Measurements from ENCODE around the gene CCBE1. TPM values are rescaled to one million over a fixed set of nuclear protein-coding genes. Genes with fewer than 3 reads are reported as not detected.

The CCBE1 gene
- total RNA-seq, 2 donors from 2014 or later = 1.6 to 1.8 TPM

DNA sequence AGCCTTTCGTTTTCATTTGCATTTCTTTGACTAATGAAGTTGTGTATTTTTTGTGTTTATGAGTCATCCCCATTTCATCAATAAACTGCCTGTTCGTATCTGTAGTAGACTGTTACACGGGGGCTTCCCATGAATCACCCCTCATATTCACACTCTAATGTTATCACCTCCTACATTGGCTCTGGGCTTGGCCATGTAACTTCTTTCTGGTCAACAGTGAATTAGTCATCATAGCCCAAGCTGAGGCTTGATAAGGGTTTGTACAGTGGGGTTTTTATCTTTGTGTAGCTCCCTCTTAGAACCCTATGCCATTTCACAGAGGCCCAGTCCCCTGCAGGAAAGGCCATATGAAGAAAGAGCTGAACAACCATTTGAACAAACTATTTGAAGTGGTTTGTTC lies 151.0 kb downstream of the CCBE1 start:
- no peaks in the 10 kb centered on the region for H3K9me3 ChIP-seq
- TF ChIP-seq, protein P1, sequence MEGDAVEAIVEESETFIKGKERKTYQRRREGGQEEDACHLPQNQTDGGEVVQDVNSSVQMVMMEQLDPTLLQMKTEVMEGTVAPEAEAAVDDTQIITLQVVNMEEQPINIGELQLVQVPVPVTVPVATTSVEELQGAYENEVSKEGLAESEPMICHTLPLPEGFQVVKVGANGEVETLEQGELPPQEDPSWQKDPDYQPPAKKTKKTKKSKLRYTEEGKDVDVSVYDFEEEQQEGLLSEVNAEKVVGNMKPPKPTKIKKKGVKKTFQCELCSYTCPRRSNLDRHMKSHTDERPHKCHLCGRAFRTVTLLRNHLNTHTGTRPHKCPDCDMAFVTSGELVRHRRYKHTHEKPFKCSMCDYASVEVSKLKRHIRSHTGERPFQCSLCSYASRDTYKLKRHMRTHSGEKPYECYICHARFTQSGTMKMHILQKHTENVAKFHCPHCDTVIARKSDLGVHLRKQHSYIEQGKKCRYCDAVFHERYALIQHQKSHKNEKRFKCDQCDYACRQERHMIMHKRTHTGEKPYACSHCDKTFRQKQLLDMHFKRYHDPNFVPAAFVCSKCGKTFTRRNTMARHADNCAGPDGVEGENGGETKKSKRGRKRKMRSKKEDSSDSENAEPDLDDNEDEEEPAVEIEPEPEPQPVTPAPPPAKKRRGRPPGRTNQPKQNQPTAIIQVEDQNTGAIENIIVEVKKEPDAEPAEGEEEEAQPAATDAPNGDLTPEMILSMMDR (IDR thresholded peaks at IDR 0.05) = no peak
- no peaks in the 10 kb centered on the region for H3K27me3 ChIP-seq (replicated peaks; ENCODE audit: insufficient read depth)
- H3K4me1 ChIP-seq (ENCODE audit: control insufficient read depth in 1 of 2, low read depth in 2 of 2) = peaks cover 0 to 10% of the 10 kb centered on the region in 2 donors
- H3K4me3 ChIP-seq = no peak overlapping the region
- DNase-seq (ENCODE audit: low spot score) (no peak), ATAC-seq (ENCODE audit: insufficient number of reproducible peaks, low FRiP score, low read depth) (no peak)
- no peaks in the 10 kb centered on the region for H3K36me3 ChIP-seq
- no peak overlapping the region for H3K27ac ChIP-seq

DNA sequence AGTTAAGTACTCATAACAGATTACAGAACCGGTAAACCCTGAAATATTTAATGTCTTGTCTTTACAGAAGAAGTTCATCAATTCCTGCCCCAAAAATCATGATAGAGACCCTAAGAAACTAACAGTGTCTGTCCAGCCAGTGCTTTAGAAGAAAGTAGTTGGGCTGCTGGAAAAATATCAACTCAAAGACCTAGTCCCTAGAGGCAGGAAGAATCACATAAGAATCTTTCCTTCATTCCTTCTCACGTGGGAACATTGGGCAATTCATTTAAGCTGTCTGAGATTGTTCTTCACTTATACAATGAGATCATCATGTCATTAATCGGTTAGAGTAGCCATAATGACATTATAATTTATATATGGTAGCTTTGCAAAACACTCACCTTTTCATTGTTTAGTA lies 156.4 kb downstream of the CCBE1 start:
- H3K27me3 ChIP-seq (replicated peaks; ENCODE audit: insufficient read depth) = no peaks in the 10 kb centered on the region
- no peaks in the 10 kb centered on the region for H3K4me1 ChIP-seq (ENCODE audit: control insufficient read depth in 1 of 2, low read depth in 2 of 2)
- TF ChIP-seq, protein P1 (IDR thresholded peaks at IDR 0.05) = no peak
- H3K9me3 ChIP-seq = no peaks in the 10 kb centered on the region
- no peaks in the 10 kb centered on the region for H3K36me3 ChIP-seq
- H3K27ac ChIP-seq = no peak overlapping the region
- no peak for ATAC-seq (ENCODE audit: insufficient number of reproducible peaks, low FRiP score, low read depth)
- no peak for DNase-seq (ENCODE audit: low spot score)
- H3K4me3 ChIP-seq = no peak overlapping the region

DNA sequence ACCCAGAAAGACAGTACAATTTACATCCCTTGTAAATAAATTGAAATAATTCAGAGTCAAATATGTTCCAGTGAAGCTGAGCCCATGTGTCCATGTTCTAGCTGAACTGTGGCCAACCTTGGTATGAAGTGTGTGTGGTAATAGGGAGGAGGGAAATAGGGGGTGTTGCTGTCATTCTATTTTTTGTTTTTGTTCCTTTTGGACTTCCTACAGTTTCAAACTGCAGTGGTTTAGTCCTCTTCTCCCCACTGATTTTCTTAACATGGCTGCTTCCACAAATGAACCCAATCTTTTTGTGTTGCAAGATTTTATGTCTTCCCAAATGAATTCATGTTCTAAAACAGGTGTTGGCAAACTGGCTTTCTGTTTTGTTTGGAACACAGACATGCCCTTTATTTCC lies 156.9 kb downstream of the CCBE1 start:
- ATAC-seq (ENCODE audit: insufficient number of reproducible peaks, low FRiP score, low read depth) (no peak), DNase-seq (ENCODE audit: low spot score) (no peak)
- H3K4me1 ChIP-seq (ENCODE audit: control insufficient read depth in 1 of 2, low read depth in 2 of 2) = no peaks in the 10 kb centered on the region
- no peaks in the 10 kb centered on the region for H3K36me3 ChIP-seq
- no peaks in the 10 kb centered on the region for H3K9me3 ChIP-seq
- no peak overlapping the region for H3K4me3 ChIP-seq
- TF ChIP-seq, protein P1 (IDR thresholded peaks at IDR 0.05) = no peak
- H3K27me3 ChIP-seq (replicated peaks; ENCODE audit: insufficient read depth) = no peaks in the 10 kb centered on the region
- H3K27ac ChIP-seq = no peak overlapping the region

DNA sequence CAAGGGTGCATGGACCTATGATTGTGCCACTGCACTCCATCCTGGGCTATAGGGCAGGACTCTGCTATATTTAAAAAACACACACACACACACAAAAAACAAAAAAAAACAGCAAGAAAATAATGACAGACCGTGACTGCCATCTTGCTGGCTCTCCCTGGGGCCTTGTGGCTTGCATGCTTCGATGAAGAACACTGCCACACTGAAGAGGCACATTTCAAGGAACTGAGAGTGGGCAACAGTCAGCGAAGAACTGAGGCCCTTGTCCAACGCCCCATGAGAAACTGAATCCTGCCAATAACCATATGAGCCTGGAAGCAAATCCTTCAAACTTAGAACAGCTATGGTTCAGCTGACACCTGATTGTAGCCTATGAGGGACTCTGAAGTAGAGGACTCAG lies 158.1 kb downstream of the CCBE1 start:
- Histone ChIP-seq H3K4me1 (ENCODE audit: control insufficient read depth in 1 of 2, low read depth in 2 of 2) (no peaks in the 10 kb centered on the region), H3K4me3 (no peak overlapping the region), H3K9me3 (no peaks in the 10 kb centered on the region), H3K36me3 (no peaks in the 10 kb centered on the region), H3K27ac (no peak overlapping the region), H3K27me3 (replicated peaks; ENCODE audit: insufficient read depth) (no peaks in the 10 kb centered on the region)
- ATAC-seq (ENCODE audit: insufficient number of reproducible peaks, low FRiP score, low read depth) = no peak
- TF ChIP-seq, protein P1 (IDR thresholded peaks at IDR 0.05) = no peak
- no peak for DNase-seq (ENCODE audit: low spot score)

DNA sequence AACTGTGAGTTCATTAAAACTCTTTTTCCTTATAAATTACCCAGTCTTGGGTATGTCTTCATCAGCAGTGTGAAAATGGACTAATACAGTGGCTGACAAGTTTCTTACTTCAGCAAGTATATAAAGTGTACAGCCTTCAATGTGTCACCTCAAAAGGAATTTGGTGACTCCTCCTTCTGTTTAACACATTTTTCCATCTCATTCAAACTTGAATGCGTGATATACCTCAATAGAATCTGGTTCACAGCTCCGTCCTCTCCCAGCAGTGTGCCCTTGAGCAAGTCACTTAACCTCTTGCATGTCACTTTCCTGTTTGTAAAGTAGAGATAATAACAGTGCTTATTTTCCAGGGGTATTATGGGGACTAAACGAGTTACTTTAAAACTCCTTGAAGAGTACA lies 159.6 kb downstream of the CCBE1 start:
- DNase-seq (ENCODE audit: low spot score) = no peak
- Histone ChIP-seq H3K36me3 (no peaks in the 10 kb centered on the region), H3K4me3 (no peak overlapping the region), H3K4me1 (ENCODE audit: control insufficient read depth in 1 of 2, low read depth in 2 of 2) (no peaks in the 10 kb centered on the region), H3K27me3 (replicated peaks; ENCODE audit: insufficient read depth) (no peaks in the 10 kb centered on the region), H3K9me3 (no peaks in the 10 kb centered on the region), H3K27ac (no peak overlapping the region)
- TF ChIP-seq, protein P1 (IDR thresholded peaks at IDR 0.05) = no peak
- no peak for ATAC-seq (ENCODE audit: insufficient number of reproducible peaks, low FRiP score, low read depth)

Data from thoracic aorta (tissue), 2 donors.